Body of pancreas (tissue), 4 donors: ENCODE results near the gene AMBRA1. TPM values are rescaled to one million over a fixed set of nuclear protein-coding genes. Genes with fewer than 3 reads are reported as not detected.
"Not testable (repeated sequence)": the region's sequence is repeated elsewhere in the genome, so short reads cannot be mapped to it uniquely, and the experiment has no call there.

ENCODE experiments used
- ATAC-seq: fragments of 150-250 bp; one replicate; pipeline ENCODE4 v1.9.1; 2016
- DNase-seq, 4 donors: peaks; one replicate each; pipeline ENCODE4 v3.0.0-alpha.2; 2019
- H3K27ac ChIP-seq, 4 donors: fragments of 200-600 bp; sonication (generic); 1 replicate in 3 of 4; 2 replicates in 1 of 4; pipeline versions ENCODE4 v1.5.1 to v1.6.1; 2016 to 2019; ENCODE audit warnings: mild to moderate bottlenecking in 1 of 4, mixed read lengths in 1 of 4, moderate library complexity in 1 of 4
- H3K27me3 ChIP-seq, 2 donors: fragments of 200-600 bp; sonication (generic); one replicate each; pipeline ENCODE4 v1.6.0; 2016; ENCODE audit warnings: mild to moderate bottlenecking in 1 of 2
- H3K36me3 ChIP-seq, 2 donors: fragments of 200-600 bp; sonication (generic); replicated peaks in 1 of 2; 2 replicates each; pipeline ENCODE4 v1.5.1; 2016; ENCODE audit warnings: low read depth in 2 of 2; ENCODE audit not compliant: insufficient read depth in 1 of 2
- H3K4me1 ChIP-seq: fragments of 200-600 bp; sonication (generic); one replicate; pipeline ENCODE4 v1.6.0; 2016
- H3K4me3 ChIP-seq, 2 donors: fragments of 200-600 bp; sonication (generic); 1 replicate in 1 of 2; 2 replicates in 1 of 2; pipeline ENCODE4 v1.5.1; 2016 to 2019
- H3K9me3 ChIP-seq, 3 donors: fragments of 200-600 bp; sonication (generic); 1 replicate in 2 of 3; 2 replicates in 1 of 3; pipeline ENCODE4 v1.5.1; 2016
- CTCF ChIP-seq, 7 experiments: fragments of 450-650 bp in 4 of 7; fragments of 200-600 bp in 3 of 7; sonication (generic) in 3 of 7; IDR thresholded peaks; one replicate each; pipeline ENCODE4 v1.5.1; 2016 to 2019; ENCODE audit warnings: antibody characterized with exemption in 7 of 7
- POLR2A ChIP-seq, 3 donors: fragments of 450-650 bp; IDR thresholded peaks; one replicate each; pipeline ENCODE4 v1.6.1; 2016; ENCODE audit warnings: antibody characterized with exemption in 3 of 3, mild to moderate bottlenecking in 2 of 3
- WGBS, 2 donors: methylation state at CpG; one replicate each; pipeline ENCODE4 v1.1.5; 2017; 5-methylcytosine and 5-hydroxymethylcytosine counted together
- intact Hi-C: fragments of 100-400 bp; cut with DNase I; formaldehyde crosslinking; loops from one replicate; pipeline ENCODE4 v1.15.1; 2023
- total RNA-seq, 2 donors: library from RNA; depleted of rRNA; stranded (reverse); fragments of >200 nt; gene quantifications; one replicate each; pipeline ENCODE4 v1.1.0, GENCODE V29; 2016

AMBRA1 gene
- total RNA-seq, 2 donors from 2014 or later = 17.6 to 43.2 TPM

GRCh38 chr11:46590740-46591605 is 2.9 kb downstream of the AMBRA1 start:
- Histone ChIP-seq H3K27ac (peak overlapping the region in 1 of 4 donors; percentile 30), H3K9me3 (no peaks in the 10 kb centered on the region), H3K36me3 (no peaks in the 10 kb centered on the region), H3K4me1 (peaks cover 34% of the 10 kb centered on the region), H3K4me3 (no peak overlapping the region), H3K27me3 (no peaks in the 10 kb centered on the region)
- DNase-seq = no peak
- 54% methylated on average over 11 of the region's 11 CpGs for WGBS, 2 donors
- intact Hi-C loops = no loop called here
- TF ChIP-seq POLR2A (IDR thresholded peaks at IDR 0.05) (no peak), CTCF (IDR thresholded peaks at IDR 0.05) (no peak)
- ATAC-seq = no peak

DNA sequence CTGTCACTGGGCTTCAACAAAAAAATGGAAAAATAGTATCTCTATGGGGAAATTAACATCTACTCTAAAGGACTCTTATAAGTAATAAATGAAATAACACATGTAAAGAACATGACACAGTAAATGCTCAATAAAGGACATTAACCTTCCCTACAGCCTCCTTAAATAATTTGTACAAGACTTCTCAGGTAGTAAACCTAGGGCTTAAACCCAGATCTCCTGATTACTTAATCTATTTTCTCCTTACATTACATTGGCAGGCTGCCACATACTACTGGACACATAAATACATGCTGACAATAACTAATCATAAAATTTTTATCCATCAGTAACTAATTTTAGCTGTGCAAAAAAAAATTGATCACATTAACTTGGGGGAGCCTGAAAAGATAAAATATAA is 4.9 kb downstream of the AMBRA1 start:
- no peaks in the 10 kb centered on the region for H3K27me3 ChIP-seq
- intact Hi-C loops = no loop called here

GRCh38 chr11:46588131-46588530 is 5.7 kb downstream of the AMBRA1 start:
- Histone ChIP-seq H3K4me1 (peaks cover 28% of the 10 kb centered on the region), H3K9me3 (no peaks in the 10 kb centered on the region), H3K27ac (no peak overlapping the region), H3K27me3 (no peaks in the 10 kb centered on the region), H3K4me3 (no peak overlapping the region), H3K36me3 (no peaks in the 10 kb centered on the region)
- ATAC-seq = no peak
- intact Hi-C loops = no loop called here
- WGBS, 2 donors = 88 to 90% methylated on average over 5 of the region's 5 CpGs
- TF ChIP-seq POLR2A (IDR thresholded peaks at IDR 0.05) = no peak
- no peak for TF ChIP-seq CTCF (IDR thresholded peaks at IDR 0.05)
- DNase-seq = no peak

More for the DNA sequence above, 4.9 kb downstream of the AMBRA1 start:
- Histone ChIP-seq H3K4me3 (no peak overlapping the region), H3K4me1 (peaks cover 29% of the 10 kb centered on the region), H3K27ac (no peak overlapping the region), H3K36me3 (no peaks in the 10 kb centered on the region), H3K9me3 (no peaks in the 10 kb centered on the region)
- TF ChIP-seq CTCF (IDR thresholded peaks at IDR 0.05) = no peak
- TF ChIP-seq POLR2A (IDR thresholded peaks at IDR 0.05) = no peak
- ATAC-seq (no peak), DNase-seq (no peak)

GRCh38 chr11:46583513-46583912 is 10.3 kb downstream of the AMBRA1 start:
- H3K36me3 ChIP-seq, H3K4me1 ChIP-seq, H3K27me3 ChIP-seq, H3K9me3 ChIP-seq, ATAC-seq, H3K27ac ChIP-seq, DNase-seq, intact Hi-C loops, H3K4me3 ChIP-seq: not testable (repeated sequence)
- 100% methylated on average over 1 of the region's 1 CpG; no CpG with 5 or more reads in 1 of the 2 donors for WGBS, 2 donors

DNA sequence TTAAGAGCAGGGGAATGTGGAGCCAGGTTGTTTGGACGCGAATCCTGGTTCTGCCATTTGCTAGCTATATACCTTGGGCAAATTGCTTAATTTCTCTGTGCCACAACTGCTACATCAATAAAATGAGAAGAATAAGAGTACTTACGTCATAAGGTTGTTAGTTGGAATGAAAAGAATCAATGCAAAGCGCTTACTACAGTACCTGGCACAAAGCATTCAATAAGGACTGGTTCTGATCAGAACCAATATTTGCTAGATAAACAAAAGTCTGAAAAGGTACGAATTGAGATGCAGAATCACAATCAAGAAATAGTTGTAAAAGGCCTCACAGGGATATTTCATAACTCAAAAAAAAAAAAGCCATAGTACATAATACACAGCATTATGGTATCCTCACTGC is 11.2 kb downstream of the AMBRA1 start:
- H3K9me3 ChIP-seq = no peaks in the 10 kb centered on the region
- DNase-seq = no peak
- TF ChIP-seq POLR2A (IDR thresholded peaks at IDR 0.05) (no peak), CTCF (IDR thresholded peaks at IDR 0.05) (no peak)
- no peak overlapping the region for H3K27ac ChIP-seq
- peaks cover 6% of the 10 kb centered on the region for H3K4me1 ChIP-seq
- intact Hi-C loops = no loop called here
- ATAC-seq = no peak
- no peaks in the 10 kb centered on the region for H3K36me3 ChIP-seq
- no peak overlapping the region for H3K4me3 ChIP-seq
- whole genome bisulfite sequencing, 2 donors = 60 to 68% methylated on average over 5 of the region's 5 CpGs
- H3K27me3 ChIP-seq = no peaks in the 10 kb centered on the region
